RWPE1 (cell line): Measurements from ENCODE around the gene MARCHF9.

Source experiments
- CTCF ChIA-PET: fragments of 350-600 bp; sonication (Branson Sonifier 250); formaldehyde crosslinking; extraction: SDS; loops from one replicate; lab custom pipeline; 2021; lab: Yijun Ruan, JAX
- POLR2A ChIA-PET: fragments of 400-600 bp; formaldehyde crosslinking; extraction: SDS; loops from one replicate; lab custom pipeline; 2020; ENCODE audit warnings: antibody characterized with exemption; ENCODE audit not compliant: low non-redundant PET; lab: Yijun Ruan, JAX
- DNase-seq: peaks from one replicate; pipeline ENCODE4 v3.0.0; 2012; ENCODE audit warnings: low spot score
- H3K27ac ChIP-seq: fragments of 450-650 bp; 2 replicates; pipeline ENCODE4 v1.5.1; 2017
- CTCF ChIP-seq: fragments of 450-650 bp; conservative IDR thresholded peaks from 2 replicates; pipeline ENCODE4 v1.5.1; 2017; ENCODE audit warnings: low read depth, mild to moderate bottlenecking

Gene MARCHF9

GRCh38 chr12:57724003-57724935, 30.6 kb upstream of the MARCHF9 start:
- H3K27ac ChIP-seq, result no peak overlapping the region
- no peak for TF ChIP-seq CTCF
- CTCF ChIA-PET, result interaction anchor here (0.6 to 3.0 kb wide), 3 partner anchors 21 to 141 kb away, joined by 3 to 14 read pairs (median 5); partner anchors contain the start of gene TSPAN31
- DNase-seq, result no peak
- POLR2A ChIA-PET, result no interaction called here

DNA sequence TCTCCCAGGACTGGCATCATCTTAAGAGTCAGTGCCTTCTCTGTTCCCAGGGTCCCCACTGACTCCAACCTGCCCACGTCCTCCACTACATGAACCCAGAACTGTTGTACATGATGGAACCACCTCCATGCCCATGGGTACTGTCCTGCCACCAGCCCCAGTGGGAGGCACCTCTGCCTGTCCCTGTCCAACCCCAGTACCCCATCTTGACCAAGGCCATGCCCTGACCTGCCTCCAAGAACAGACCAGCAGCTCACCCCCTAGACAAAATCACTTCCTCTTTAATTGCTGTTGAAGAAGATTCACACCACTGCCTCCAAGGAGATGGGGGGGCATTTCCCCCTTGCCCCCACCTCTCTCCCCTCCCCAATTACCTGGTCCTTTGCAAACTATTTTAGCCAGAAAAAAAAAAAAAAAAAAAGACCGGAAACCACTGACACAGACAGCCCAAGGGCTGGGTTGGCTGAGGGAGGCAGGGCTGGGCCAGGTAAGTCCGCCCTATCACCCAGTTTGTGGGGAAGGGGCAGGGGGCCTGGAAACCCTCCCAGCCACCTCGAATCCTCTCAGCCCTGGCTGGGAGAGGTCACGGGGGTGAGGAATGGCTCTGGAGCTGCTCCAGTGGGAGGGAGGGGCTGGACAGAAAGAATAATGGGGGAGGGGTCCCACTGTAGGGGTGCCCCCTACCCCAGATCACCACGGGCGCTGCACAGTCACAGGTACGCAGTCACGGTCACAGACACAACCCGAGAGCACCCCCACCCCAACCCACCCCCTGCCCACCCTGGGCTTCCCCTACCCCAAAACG, 29.8 kb upstream of the MARCHF9 start:
- TF ChIP-seq CTCF, result no peak
- POLR2A ChIA-PET, result no interaction called here
- H3K27ac ChIP-seq, result peak overlapping the region; percentile 90
- CTCF ChIA-PET, result interaction anchor here (0.6 to 3.0 kb wide), 9 partner anchors 11 to 1733 kb away, joined by 3 to 31 read pairs (median 4); partner anchors contain the start of genes CDK4 and TSPAN31
- DNase-seq, result no peak

- POLR2A ChIA-PET, result no interaction called here
- DNase-seq, result no peak
- CTCF ChIA-PET, result interaction anchor here (0.6 to 3.0 kb wide), 11 partner anchors 11 to 1733 kb away, joined by 3 to 31 read pairs (median 4); partner anchors contain the start of genes CDK4, OS9 and TSPAN31
- peak overlapping the region; percentile 90 for H3K27ac ChIP-seq
- no peak for TF ChIP-seq CTCF
Measured at GRCh38 chr12:57725851-57726150, 29.1 kb upstream of the MARCHF9 start.

GRCh38 chr12:57726151-57726883, 28.6 kb upstream of the MARCHF9 start:
- peak; percentile 89 for TF ChIP-seq CTCF
- CTCF ChIA-PET, result interaction anchor here (0.5 to 3.0 kb wide), 18 partner anchors 10 to 1734 kb away, joined by 3 to 31 read pairs (median 3); partner anchors contain the start of genes CDK4, OS9 and TSPAN31
- POLR2A ChIA-PET, result interaction anchor here (0.5 kb wide), 1 partner anchor 9 kb away, joined by 4 read pairs; no protein-coding TSS in a partner anchor
- peak overlapping the region; percentile 90 for H3K27ac ChIP-seq
- DNase-seq, result peak; percentile 89

DNA sequence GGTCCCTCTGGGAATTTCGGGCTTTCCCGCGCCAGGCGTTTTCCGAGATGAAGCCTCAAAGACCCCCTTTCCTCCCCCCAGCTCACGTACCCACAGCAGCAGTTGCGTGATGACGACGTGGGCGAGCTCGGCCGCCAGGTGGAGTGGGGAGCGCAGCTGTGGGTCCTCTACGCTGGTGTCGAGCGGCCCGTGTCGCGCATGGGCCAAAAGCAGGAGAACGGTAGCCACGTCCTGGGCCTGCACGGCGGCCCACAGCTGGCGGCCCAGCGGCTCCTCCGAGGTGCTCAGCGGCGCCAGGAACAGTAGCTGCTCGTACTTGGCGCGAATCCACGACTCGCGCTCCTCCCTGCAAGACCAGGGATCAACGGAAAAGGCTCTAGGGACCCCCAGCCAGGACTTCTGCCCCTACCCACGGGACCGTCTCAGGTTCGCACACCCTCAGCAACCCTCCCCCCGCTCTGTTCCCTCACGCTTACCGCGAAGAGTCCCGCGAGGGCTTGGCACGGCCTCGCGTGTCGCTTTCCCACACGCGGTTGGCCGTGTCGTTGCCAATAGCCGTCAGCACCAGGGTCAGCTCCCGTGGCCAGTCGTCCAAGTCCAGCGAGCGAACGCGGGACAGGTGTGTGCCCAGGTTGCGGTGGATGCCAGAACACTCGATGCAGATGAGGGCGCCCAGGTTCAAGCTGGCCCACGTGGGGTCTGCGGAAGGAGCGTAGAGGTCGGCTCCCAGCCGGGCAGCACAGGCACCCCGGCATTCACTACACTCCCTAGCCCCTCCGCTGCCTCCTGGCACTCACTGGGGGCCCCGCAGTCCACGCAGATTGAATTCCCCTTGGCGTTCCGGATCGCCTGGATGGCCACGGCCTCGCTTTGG, 27.8 kb upstream of the MARCHF9 start:
- DNase-seq, result no peak
- no peak for TF ChIP-seq CTCF
- peak overlapping the region; percentile 90 for H3K27ac ChIP-seq
- ChIA-PET POLR2A (no interaction called here), CTCF (interaction anchor here (0.5 to 3.0 kb wide), 9 partner anchors 9 to 488 kb away, joined by 3 to 31 read pairs (median 3); partner anchors contain the start of gene TSPAN31)
